Fibroblast of pulmonary artery (primary cell): ENCODE measurements around the gene SGCA.

Experiments used
- DNase-seq: peaks from one replicate; pipeline ENCODE4 v3.0.0-alpha.2; 2010; ENCODE audit warnings: low read depth
- H3K4me3 ChIP-seq: replicated peaks from 2 replicates; pipeline ENCODE4 v1.5.1; 2011; ENCODE audit warnings: low read depth, mild to moderate bottlenecking, control low read depth, low read length, moderate library complexity
- TF ChIP-seq, protein P1 (sequence below): IDR thresholded peaks from 2 replicates; pipeline ENCODE4 v1.5.1; 2011; ENCODE audit warnings: mild to moderate bottlenecking, control low read depth, low read length, inconsistent platforms; ENCODE audit errors: missing control alignments

SGCA gene

DNA sequence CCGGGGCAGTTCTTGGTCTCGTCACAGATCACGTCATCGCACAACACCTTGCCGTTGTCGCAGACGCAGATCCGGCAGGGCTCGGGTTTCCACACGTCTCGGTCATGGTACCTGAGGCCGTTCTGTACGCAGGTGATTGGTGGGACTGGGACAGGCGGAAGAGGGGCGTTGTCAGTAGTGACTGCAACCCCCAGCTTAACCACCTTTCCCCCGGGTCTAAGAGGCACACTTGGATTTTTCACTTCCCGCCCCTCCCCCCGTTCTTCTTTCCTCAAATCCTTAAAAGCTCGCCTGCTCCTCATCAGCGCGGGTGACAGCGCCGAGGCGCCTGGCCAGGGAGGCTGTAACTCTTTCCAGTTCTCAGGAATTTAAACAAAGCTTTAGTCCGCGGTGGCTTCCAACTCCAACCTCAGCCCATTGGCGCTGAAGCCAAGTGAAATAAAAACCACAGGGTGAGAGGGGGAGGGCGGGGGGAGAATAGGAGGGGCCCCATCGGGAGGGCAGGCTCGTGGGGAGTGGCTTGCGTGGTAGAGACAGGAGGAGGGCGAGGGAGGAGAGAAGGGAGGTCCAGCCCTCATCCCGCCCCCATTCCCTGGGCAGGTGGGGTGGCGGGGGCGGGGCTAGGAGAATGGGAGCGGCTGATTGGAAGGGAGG, 34.1 kb downstream of the SGCA start:
- peak; percentile 99 for DNase-seq
- H3K4me3 ChIP-seq = peak overlapping the region; percentile 98
- TF ChIP-seq, protein P1, sequence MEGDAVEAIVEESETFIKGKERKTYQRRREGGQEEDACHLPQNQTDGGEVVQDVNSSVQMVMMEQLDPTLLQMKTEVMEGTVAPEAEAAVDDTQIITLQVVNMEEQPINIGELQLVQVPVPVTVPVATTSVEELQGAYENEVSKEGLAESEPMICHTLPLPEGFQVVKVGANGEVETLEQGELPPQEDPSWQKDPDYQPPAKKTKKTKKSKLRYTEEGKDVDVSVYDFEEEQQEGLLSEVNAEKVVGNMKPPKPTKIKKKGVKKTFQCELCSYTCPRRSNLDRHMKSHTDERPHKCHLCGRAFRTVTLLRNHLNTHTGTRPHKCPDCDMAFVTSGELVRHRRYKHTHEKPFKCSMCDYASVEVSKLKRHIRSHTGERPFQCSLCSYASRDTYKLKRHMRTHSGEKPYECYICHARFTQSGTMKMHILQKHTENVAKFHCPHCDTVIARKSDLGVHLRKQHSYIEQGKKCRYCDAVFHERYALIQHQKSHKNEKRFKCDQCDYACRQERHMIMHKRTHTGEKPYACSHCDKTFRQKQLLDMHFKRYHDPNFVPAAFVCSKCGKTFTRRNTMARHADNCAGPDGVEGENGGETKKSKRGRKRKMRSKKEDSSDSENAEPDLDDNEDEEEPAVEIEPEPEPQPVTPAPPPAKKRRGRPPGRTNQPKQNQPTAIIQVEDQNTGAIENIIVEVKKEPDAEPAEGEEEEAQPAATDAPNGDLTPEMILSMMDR = no peak

DNA sequence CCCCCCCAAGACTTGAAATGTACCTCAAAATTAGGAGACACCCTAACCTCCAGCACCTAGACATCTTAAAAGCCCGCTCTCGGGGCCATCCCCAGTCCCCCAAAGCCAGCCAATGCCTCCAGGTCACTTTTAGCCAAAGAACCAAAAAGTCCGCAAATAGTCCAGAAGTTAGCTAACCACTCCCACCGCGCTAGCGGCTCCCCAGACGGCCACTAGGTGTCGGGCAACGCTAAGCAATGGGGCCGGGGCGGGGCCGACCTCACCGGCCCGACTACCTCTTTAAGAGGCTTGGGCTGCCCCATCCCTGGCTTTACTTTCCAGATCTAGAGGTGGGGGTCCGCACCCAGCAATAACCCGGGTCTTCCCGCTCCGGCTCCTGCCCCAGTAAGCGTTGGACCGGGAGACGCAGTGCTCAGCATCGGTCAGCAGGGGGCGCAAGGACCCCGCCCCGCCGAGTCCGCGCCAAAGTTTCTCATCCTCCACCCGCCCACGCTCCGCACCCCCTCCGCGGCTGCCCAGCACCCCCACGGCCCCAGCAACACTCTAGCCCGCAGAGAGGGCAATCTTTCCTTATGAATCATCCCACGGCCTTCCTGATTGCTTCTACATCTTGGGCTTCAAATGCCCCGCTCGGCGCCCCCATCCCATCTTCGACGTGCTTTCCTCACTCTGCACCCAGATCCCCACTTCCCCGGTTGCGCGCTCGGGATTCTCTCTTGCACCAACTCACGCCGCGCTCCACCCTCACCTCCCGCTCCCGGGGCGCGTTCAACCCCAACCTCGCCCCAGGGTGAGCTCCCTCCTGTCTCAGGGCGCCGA, 34.9 kb downstream of the SGCA start:
- TF ChIP-seq, protein P1 = peak; percentile 77
- peak overlapping the region; percentile 98 for H3K4me3 ChIP-seq

DNA sequence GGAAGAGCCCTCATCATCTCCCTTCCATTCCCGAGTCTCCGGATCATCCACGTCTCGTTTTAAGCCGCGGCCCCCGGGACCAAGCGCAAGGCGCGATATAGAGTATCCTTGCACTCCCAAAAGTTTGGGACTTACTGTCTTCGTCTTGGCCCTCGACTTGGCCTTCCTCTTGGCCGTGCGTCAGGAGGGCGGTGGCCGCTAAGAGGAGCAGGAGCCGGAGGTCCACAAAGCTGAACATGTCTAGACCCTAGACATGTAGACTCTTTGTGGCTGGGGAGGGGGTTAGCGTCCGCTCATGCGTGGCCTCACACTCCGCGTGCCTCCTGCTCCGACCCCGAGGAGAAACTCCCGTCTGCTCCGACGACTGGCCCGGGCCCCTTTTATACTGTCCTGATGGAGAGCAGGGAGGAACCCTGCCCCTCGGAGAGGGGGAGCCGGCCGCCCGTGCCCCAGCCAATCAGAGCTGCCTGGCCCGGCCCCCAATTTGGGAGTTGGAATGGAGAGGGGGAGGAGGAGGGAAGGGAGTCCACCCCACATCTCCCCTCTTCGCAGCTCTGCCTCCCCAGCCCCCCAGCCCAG, 35.6 kb downstream of the SGCA start, which contains the start of gene COL1A1:
TSS of gene COL1A1 (minus strand) at position 356 of the 579 bp plus-strand sequence. CDS start at position 238, 118 bp downstream.
- peak within 1 kb of the TSS; percentile 98 for H3K4me3 ChIP-seq
- peak; percentile 87 for DNase-seq
- TF ChIP-seq, protein P1 = no peak

More for the DNA sequence above, 34.9 kb downstream of the SGCA start:
- DNase-seq = peak; percentile 96

DNA sequence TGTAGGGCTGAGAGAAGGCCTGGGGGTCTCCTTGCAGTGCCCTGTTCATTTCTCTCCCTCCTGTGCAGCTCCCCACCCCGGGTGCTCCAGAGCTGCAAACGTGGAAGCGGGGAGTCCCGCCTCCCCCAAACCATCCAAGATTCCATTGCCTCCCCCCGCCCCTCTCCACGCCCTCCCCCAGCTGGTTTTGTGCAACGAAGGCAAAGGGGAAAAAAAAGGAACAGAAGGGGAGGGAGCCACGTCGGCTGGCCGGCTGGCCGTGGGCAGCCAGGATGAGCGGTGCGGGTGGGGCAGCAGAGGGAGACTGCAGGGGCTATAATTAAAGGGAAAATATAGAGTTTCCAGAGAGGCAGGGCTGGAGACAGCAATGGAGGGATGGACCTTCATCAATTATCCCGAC, 37.3 kb downstream of the SGCA start:
- H3K4me3 ChIP-seq = no peak overlapping the region
- peak; percentile 23 for DNase-seq
- TF ChIP-seq, protein P1 = no peak

DNA sequence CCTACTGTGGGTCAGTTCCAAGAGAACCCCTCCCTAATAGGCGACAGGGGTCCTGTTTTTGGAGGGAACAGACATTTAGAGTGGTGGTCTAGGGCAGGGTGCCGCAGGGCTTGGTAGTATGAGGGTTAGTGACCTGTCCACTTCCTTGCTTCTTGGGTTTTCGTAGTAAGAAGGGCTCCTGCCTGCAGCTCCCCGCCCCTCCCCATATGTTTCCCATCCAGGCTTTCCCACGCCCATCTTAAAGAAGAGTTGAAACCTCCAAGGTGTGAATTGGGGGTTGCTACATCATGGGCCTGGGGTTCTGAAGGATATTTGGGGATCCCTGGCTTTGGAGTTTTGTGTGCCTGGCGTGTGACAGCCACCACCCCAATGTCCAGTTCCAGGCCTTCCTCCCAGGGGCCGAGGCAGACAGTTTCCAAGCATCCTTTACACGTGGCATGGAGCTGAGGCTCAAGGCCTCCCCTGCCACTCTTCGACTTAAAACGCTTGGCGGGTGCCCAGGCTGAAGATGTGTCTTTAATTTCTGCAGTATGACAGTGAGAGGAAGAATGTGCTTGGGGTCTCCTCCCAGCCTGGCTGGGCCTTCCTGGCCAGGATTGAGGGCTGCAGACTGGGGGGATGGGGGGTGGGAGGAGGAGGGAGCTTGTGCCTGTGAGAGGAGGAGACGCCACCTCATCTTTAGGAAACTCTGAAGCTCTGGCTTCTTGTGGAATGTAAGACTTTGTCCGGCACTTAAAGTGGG, 38.0 kb downstream of the SGCA start:
- peak; percentile 71 for DNase-seq
- TF ChIP-seq, protein P1 = no peak
- no peak overlapping the region for H3K4me3 ChIP-seq

DNA sequence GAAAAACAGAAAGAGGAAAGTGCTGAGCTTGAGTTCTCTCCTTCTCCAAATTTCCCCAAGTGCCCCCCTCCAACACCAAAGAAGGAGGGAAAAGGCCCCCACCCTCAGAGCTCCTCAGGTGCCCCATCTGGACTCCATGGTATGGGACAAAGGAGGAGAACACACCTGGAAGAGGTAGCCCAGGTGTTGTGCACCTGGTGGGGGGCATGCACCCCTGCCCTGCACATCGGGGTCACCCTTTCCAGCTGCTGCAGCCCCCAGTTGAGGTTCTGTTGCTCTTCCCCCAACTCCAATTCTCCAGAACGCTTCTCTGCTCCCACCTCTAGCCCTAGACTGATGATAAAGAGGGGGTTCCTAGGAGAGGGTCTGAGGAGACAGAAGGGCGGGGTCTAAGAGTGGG, 38.6 kb downstream of the SGCA start:
- TF ChIP-seq, protein P1 = no peak
- no peak for DNase-seq
- no peak overlapping the region for H3K4me3 ChIP-seq
